NCI-H146 (cell line): ENCODE results near the gene PSMC4.
A peak's percentile ranks its signal among the peaks of the same experiment; 100 is the strongest.

ENCODE experiments used
- DNase-seq: peaks from one replicate; lab custom pipeline; 2025; lab: John Stamatoyannopoulos, UW

PSMC4 gene

DNA sequence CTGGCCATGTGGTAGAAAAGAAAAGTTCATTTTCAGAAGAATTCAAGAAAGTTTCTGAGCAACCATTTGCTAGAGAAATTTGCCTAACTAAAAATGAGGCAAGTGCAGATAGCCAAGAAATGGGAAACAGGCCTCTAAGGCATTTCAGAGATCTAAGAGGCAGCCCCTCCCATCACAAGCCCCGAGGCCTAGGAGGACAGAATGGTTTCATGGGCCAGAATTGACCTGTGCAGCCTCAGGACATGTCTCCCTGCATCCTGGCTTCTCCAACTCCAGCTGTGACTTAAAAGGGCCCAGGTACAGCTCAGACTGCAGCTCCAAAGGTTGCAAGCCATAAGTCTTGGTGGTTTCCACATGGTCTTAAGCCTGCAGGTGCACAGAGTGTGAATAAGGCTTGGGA is 22.6 kb downstream of the PSMC4 start:
- no peak for DNase-seq

DNA sequence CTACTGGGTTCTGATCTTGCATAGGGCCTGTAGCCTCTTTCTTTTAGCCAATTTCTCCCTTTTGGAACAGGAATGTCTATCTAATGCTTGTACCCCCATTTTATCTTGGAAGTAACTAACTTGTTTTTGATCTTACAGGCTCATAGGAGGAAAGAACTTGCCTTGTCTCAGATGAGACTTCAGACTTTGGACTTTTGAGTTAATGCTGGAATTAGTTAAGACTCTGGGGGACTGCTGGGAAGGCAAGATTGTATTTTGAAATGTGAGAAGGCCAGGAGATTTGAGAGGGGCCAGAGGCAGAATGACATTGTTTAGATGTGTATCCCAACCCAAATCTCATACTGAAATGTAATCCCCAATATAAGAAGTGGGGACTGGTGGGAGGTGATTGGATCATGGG is 23.4 kb downstream of the PSMC4 start:
- DNase-seq, result no peak

DNA sequence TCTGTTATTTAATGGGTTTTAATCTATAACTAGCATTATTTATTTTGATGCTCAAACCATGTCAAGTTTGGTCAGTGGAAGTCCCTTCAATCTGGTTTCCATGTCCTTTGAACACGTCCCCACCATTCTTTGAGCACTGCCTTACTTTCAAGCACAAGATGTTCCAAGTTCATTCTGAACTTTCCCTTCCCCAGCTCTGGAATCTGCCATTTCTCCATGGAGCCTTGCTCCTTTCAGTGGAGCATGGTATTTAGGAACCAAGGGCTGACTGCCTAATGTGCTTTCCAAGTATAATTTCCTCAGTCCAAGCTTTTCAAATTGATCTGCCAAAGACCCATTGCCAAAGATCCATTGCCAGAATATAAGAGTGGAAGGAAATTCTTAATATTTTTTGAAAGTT is 24.8 kb downstream of the PSMC4 start:
- no peak for DNase-seq

DNA sequence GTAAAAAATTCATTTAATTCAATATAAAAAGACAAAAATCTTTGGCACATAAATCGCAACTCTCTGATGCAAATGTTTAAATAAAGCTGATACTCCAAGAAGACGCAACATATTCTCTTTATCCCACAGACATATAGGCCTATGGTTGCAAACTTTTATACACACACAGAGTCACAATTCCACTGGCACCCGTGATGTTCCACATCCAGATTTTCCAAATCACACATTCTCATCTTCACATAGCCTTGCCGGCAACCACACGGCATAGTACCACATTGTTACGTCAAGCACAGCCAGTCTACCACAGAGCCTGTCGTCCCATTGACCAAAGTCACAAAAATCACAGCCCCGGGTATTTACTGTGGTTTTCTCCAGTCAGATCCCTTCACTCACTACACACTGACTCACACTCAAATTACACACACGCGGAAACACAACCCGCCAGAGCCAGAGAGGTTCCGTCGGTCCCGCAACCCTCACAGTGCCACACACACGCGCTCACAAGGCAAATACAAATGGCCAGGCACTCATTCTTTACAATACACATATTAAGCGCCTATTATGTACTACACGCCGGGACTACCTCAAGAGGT is 25.3 kb downstream of the PSMC4 start:
- DNase-seq, result peak; percentile 58

DNA sequence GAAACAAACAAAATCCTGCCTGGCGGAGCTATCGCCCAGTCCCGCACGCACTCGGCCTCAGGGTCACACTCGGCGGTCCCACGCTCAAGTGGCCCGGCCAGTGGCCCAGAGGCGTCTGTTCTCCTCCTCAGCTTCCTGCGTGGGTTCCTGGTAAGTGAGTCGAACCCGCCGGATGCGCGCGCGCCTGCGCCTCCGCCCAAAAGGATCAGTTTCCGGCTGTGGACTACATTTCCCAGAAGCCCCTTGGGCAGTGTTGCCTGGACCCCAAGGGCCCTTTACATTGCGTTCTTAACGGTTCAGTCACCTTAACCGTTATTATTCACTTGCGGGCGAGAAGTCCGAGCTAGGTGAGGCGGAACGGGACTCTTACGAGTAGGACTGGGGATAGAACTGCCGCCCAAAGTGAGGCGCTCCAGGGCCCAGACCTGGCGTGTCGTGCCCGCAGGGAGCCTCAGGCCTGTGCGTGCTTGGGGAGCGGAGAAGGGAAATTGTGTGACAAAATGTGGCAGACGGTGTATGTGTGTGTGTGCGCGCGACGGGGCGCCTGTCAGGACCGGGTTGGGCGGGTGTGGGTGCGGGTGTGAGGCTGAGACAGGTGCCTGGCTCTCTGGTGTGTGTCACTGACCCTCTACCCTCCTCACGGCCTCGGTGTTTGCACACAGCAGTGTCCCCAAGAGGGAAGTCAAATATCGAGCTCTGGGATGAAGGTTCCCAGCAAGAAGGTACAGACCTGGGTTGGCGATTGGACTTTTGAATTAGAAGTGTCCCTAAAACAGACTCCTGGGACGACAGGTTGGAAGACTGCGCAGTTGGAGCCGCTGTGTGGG is 26.1 kb downstream of the PSMC4 start, which contains the start of gene ZNF546:
TSS of gene ZNF546 (plus strand) at position 250 of the 827 bp plus-strand sequence. CDS start 1,267 bp downstream, outside the sequence.
- DNase-seq, result peak; percentile 91

DNA sequence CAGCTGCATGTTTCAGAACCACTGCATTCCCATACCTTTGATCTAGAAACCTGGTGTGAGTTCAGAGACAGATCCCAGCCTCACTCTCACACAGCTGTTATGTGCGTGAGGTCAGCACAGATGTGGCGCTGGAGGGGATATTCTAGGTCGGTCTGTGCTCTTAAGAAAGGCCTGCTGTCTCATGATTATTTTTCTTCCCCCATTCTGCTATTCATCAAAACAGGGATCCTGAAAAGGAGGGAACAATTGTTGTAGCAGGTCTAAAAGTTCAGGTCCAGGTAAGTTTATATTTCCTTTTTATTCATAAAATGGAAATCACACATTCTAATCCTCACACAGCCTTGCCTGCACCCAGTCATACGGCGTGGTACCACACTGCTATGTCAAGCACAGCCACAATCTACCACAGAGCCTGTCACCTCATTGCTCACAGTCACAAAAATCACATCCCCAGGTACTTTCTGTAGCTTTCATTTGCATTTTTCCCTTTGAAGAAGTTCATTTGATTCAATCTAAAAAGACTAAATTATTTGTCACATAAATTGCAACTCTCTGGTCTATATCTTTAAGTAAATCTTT is 26.8 kb downstream of the PSMC4 start:
- no peak for DNase-seq

DNA sequence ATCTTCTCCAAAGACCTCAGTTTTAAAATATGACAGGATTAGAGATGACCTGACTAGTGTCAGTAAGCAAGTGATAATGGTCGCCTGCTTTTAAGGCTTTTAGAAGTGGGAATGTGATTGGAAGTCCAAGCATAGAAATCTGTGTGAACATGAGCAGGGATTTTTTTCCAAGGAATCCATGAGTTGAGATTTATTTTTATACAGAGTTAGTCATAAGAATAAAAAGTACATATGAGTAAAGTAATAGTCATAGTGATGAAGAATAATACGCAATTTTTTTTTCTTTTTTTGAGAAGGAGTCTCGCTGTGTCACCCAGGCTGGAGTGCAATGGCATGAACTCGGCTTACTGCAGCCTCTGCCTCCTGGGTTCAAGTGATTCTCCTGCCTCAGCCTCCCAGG is 27.5 kb downstream of the PSMC4 start:
- DNase-seq, result no peak

DNA sequence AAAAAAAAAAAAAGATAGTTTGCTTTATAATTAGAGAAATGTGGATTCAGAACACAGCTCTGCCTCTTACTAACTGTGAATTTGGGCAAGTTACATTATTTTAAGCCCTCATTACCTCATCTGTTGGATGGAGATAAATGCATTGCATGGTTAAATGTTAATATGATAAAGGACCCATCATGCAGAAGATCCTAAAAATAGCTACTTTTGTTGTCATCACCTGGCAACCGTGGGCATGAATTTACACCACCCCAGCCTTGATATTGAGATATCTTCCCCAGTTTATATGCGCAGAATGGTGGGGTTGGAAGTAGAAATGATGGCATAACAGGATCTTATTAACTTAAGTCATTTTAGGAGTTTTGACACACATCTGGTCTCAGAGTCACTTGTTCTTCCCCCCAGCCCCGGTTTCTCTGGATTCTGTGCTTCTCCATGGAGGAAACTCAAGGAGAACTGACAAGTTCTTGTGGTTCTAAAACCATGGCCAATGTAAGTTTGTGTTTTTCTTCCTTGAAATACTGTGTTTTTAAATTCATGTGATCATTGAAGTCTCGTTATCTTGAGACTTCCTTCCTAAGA is 34.8 kb downstream of the PSMC4 start:
- DNase-seq, result no peak

DNA sequence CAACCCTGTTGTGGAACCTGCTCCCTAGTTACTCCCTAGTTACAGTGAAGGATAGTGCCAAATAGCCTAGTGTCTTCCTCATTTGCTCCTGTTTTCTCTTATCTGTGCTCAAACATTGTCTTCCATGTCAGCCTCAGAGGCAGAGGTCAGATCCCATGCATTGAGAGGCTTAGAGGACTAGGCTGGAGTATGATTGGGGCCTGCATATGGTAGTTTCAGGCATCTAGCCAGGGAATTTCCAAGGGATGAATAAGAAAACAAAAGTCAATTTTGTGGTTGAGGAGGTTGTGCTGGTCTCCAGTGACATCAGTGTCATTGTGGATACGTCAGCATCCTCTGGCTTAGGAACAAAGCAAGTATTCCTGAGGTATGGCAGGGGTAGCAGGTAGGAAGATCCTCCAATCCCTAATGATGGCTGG is 35.3 kb downstream of the PSMC4 start:
- DNase-seq, result no peak

DNA sequence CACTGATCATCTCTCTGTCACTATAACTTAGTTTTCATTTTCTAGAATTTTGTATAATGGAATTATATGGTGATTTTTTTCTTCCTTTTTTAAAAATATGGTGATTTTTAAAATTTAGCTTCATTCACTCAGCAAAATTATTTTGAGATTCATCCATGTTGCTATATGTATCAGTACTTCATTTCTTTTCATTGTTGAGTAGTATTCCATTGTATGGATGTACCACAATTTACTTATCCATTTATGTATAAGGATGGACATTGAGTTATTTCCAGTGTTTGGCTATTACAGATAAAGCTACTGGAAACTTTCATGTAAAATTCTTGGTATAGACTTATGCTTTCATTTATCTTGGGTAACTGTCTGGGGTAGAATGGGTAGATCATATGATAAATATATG is 38.7 kb downstream of the PSMC4 start:
- DNase-seq, result no peak

DNA sequence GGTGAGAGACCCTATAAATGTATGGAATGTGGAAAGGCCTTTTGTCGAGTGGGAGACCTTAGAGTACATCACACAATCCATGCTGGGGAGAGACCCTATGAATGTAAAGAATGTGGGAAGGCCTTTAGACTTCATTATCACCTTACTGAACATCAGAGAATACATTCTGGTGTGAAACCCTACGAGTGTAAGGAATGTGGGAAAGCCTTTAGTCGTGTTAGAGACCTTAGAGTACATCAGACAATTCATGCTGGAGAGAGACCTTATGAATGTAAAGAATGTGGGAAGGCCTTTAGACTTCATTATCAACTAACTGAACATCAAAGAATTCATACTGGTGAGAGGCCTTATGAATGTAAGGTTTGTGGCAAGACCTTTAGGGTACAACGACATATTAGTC is 43.0 kb downstream of the PSMC4 start:
- no peak for DNase-seq

DNA sequence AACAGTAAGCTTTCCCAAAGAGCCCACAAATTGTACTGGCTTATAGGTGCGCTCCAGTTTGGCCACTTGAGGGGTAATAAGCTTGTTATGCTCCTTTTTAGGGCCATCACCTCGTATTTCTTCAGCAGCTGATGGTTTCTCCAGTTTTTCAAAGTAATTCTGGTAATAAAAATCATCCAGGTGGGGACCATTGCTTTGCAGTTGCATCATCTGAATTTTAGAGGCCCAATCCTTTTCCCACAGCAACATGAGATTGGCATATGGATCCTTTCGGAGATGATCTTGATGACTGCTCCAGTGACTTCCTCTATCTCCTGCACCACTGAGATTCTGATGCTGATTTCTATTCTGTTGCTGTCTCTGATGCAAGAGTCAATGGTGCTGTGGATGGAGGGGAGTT is 53.0 kb downstream of the PSMC4 start:
- DNase-seq, result no peak

DNA sequence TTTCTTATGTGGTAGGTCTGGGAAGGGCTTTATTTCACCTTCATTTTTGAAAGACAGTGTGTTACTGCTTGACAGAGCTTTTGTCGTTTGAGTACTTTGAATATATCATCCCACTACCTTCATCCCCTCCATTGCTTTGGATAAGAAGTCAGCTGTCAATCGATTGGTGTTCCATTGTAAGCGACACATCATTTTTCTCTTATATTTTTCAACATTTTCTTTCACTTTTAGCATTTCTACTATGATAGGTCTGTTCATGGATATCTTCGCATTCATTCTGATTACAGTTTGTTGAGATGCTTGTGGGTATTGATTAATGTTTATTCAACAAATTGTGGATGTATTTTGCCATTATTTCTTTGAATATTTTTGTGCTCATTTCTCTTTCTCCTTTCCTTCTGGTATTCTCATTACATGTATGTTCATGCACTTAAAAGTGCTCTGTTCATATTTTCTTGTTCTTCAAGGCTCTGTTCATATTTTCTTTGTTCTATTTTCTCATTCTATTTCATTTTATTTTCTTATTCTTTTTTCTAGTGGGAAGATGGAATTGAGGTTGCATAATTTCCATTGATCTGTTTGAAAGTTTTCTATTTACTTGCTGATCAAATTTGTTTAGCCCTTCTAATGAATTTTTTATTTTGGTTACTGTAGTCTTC is 55.1 kb downstream of the PSMC4 start:
- DNase-seq, result no peak

DNA sequence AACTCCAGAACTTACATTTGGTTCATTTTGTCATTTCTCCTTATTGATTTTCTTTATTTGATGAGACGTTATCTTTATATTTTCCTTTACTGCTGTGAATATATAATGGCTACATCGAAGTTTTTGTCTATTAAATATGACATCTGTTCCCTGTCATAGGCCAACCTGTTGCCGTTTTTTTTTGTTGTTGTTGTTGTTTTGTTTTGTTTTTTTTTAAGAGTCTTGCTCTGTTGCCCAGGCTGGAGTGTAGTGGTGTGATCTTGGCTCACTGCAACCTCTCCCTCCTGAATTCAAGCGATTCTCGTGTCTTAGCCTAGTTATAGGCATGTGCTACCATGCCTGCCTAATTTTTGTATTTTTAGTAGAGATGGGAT is 55.6 kb downstream of the PSMC4 start:
- DNase-seq, result no peak
